Right lobe of liver (tissue), 4 donors: ENCODE measurements around the gene KRT16.
"Not testable (repeated sequence)": the region's sequence is repeated elsewhere in the genome, so short reads cannot be mapped to it uniquely, and the experiment has no call there.

Experiments
- CTCF ChIP-seq, 4 donors: fragments of 200-600 bp in 3 of 4; fragments of 450-650 bp in 1 of 4; IDR thresholded peaks; one replicate each; pipeline versions ENCODE4 v1.5.1 to v1.8.0; 2016 to 2022; ENCODE audit warnings: antibody characterized with exemption in 4 of 4, mild to moderate bottlenecking in 2 of 4
- POLR2A ChIP-seq: fragments of 450-650 bp; IDR thresholded peaks from one replicate; pipeline ENCODE4 v1.6.1; 2017; ENCODE audit warnings: antibody characterized with exemption, mild to moderate bottlenecking
- donor health status: DM: no; HTN: no; CAD: no.
- donor health status: DM: no; HTN: no; CAD: no.
- donor health status: DM: no; HTN: yes; CAD: no.

DNA sequence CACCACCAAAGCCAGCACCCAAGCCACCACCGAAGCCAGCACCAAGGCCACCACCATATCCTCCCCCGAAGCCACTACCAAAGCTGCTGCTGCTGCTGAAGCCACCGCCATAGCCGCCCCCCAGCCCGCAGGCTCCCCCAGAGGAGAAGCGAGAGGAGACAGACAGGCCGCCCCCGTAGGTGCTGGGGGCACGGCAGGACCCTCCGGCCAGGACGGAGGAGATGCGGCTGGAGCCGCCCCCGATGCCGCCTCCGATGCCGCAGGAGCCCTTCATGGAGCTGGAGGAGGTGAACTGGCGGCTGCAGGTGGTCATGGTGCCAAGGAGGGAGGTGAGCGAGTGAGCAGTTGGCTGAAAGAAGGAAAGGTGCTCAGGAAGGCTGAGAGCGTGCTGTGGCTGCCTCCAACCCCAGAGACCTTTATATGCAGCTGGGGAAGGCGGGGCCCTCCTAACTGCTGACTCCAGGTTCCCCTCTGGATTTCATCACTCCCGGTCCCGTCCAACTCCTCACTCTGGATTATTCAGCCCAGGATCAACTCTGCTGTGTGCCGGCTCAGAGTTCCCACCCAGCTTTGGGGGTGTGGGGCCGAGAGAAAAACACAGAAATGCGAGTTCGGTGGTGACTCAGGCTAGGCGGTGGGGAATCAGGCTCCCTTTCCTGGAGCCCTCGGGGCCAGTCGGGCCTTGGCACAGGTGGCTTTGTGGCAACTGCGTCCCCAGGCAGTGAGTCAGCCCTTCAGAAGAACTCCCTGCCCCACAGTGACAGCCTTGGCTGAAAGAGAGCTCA, at the start of gene KRT16:
- TF ChIP-seq CTCF (IDR thresholded peaks at IDR 0.05); POLR2A: not testable (repeated sequence)
